Bronchial epithelial cell (primary cell): ENCODE measurements around the gene MYO1H. TPM values are rescaled to one million over a fixed set of nuclear protein-coding genes. Genes with fewer than 3 reads are reported as not detected.
A peak's percentile ranks its signal among the peaks of the same experiment; 100 is the strongest.

Experiments used
- DNase-seq: peaks from one replicate; pipeline ENCODE4 v3.0.0-alpha.2; 2010; ENCODE audit warnings: low read depth
- FAIRE-seq: peaks from 2 replicates; lab custom pipeline; 2011; peaks lifted over from hg19 to GRCh38; lab: Jason Lieb, UNC
- H3K27me3 ChIP-seq: 2 replicates; pipeline ENCODE4 v1.5.1; 2011; ENCODE audit warnings: low read length; ENCODE audit not compliant: control insufficient read depth, insufficient read depth
- H3K36me3 ChIP-seq: 2 replicates; pipeline ENCODE4 v1.5.1; 2011; ENCODE audit warnings: low read length; ENCODE audit not compliant: control insufficient read depth, insufficient read depth
- H3K4me3 ChIP-seq: 2 replicates; pipeline ENCODE4 v1.5.1; 2011; ENCODE audit warnings: mild to moderate bottlenecking, low read depth, low read length, control low read depth
- total RNA-seq: library from RNA; depleted of rRNA; stranded (reverse); fragments of >200 nt; gene quantifications from 2 replicates; pipeline ENCODE4 v1.2.1, GENCODE V29; 2014
- TF ChIP-seq, protein P1 (sequence below): IDR thresholded peaks from 2 replicates; pipeline ENCODE4 v1.5.1; 2011; ENCODE audit warnings: mild to moderate bottlenecking, moderate library complexity, low read length, control low read depth, inconsistent platforms; ENCODE audit not compliant: insufficient read depth, severe bottlenecking

Gene MYO1H
- total RNA-seq, 1 donor from 2014 or later, result not detected

DNA sequence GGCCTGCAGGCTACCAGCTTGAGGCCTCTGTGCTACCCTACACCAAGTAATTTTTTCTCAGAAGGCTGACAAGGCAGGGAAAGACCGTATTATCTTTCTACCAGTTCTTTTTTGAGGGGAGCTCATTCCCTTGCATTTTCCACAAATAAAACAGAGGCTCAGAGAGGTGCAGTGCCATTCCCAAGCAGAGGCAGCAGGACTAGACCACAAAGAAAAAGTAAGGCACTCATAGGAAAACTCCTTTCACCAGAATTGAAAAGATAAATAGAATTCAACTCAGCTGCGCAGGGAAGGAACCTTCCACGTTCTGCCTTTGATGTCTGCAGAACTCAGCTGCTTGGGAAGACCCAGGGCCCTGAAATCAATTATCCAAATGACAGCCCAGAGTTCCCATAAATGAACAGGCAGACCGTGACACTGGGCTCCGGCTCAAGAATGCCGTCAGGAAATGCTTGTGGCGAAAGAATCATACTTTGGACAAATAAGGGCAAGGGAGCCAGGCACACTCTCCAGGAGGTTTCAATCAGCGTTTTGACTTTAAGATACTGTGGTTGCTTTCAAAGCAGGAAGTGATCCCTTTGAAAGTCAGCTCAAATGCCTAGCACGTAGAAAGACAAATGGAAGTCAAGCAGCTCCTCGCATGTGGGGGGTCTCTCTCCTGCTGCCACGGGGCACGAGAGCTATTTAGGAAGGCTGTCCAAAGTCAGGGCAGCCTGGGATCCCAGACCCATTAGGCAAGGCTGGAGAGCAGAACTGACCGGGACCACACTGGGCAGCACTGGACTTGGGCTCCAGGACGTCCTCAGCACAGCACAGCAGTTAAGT lies 115.4 kb downstream of the MYO1H start:
- FAIRE-seq (no peak), DNase-seq (peak; percentile 83)
- peaks cover 15% of the 10 kb centered on the region for H3K36me3 ChIP-seq
- H3K27me3 ChIP-seq, result no peaks in the 10 kb centered on the region
- H3K4me3 ChIP-seq, result no peak overlapping the region
- TF ChIP-seq, protein P1, sequence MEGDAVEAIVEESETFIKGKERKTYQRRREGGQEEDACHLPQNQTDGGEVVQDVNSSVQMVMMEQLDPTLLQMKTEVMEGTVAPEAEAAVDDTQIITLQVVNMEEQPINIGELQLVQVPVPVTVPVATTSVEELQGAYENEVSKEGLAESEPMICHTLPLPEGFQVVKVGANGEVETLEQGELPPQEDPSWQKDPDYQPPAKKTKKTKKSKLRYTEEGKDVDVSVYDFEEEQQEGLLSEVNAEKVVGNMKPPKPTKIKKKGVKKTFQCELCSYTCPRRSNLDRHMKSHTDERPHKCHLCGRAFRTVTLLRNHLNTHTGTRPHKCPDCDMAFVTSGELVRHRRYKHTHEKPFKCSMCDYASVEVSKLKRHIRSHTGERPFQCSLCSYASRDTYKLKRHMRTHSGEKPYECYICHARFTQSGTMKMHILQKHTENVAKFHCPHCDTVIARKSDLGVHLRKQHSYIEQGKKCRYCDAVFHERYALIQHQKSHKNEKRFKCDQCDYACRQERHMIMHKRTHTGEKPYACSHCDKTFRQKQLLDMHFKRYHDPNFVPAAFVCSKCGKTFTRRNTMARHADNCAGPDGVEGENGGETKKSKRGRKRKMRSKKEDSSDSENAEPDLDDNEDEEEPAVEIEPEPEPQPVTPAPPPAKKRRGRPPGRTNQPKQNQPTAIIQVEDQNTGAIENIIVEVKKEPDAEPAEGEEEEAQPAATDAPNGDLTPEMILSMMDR, result no peak

DNA sequence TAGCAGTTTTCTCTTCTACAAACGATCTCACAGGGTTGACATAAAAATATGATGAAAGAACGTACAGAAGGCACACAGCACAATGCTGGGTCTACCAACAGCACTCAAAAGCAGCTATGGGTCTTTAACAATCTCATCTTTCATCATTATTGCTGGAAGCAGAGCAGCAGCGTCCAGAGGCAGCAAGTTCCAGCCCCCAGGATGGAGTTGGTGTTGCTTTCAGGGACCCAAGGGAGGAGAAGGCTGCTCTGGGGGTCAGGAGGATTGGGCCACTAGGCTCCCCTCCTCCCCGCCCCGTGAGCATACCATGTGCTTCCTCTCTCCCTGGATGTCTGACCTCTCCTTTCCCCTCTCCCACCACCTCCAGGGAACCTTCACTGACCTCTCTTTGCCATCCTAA lies 116.1 kb downstream of the MYO1H start:
- H3K27me3 ChIP-seq, result no peaks in the 10 kb centered on the region
- no peak overlapping the region for H3K4me3 ChIP-seq
- DNase-seq, result no peak
- FAIRE-seq, result no peak
- TF ChIP-seq, protein P1, result no peak
- H3K36me3 ChIP-seq, result peaks cover 13% of the 10 kb centered on the region

GRCh38 chr12:109464642-109465351 lies 117.1 kb downstream of the MYO1H start:
- TF ChIP-seq, protein P1, result no peak
- FAIRE-seq, result no peak

DNA sequence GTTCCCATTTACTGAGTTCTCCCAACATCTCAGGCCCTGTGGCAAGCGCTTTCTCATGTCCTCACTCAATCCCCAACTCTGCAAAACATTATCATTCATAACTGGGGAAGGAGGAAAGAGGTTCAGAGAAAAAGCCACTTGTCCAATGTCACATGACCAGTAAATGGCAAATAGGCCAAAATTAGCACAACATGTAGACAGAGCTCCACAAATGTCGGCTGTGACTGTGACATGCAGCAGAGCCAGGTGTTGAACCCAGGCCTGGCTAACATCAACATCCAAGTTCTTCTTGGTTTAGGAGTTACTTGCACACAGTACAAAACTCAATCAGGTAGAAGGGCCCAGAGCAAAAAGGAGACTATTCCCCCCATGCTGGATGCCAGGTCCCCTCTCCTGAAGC lies 118.6 kb downstream of the MYO1H start:
- DNase-seq, result no peak
- Histone ChIP-seq H3K27me3 (no peaks in the 10 kb centered on the region), H3K4me3 (no peak overlapping the region), H3K36me3 (peaks cover 13% of the 10 kb centered on the region)
- FAIRE-seq, result peak; percentile 58
- TF ChIP-seq, protein P1, result no peak

More at GRCh38 chr12:109464642-109465351, 117.1 kb downstream of the MYO1H start:
- Histone ChIP-seq H3K36me3 (peaks cover 18% of the 10 kb centered on the region), H3K27me3 (no peaks in the 10 kb centered on the region), H3K4me3 (no peak overlapping the region)
- DNase-seq, result no peak

DNA sequence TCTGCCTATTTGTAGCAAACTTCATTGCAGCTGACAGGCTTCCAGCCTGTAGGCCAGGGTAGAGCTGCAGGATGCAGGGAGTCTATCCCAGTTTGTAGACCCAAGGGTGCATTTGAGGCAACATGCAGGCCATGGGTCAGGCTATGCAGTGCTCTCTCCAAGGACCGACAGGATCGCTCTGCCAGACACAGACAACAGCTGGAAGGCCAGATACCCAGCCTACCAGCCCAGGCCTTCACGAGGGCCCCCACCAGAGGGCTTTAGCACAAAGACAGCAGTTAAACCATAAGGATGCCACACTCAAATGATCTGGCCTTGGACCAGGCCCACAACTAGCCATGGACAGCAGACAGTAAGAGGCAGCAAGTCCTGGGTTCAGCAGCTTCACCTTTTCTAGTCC lies 119.1 kb downstream of the MYO1H start:
- Histone ChIP-seq H3K27me3 (no peaks in the 10 kb centered on the region), H3K36me3 (peaks cover 13% of the 10 kb centered on the region), H3K4me3 (no peak overlapping the region)
- DNase-seq (no peak), FAIRE-seq (no peak)
- TF ChIP-seq, protein P1, result no peak
